ENCODE measurements around the gene C19orf38. TPM values are rescaled to one million over a fixed set of nuclear protein-coding genes. Genes with fewer than 3 reads are reported as not detected.

C19orf38 gene
- total RNA-seq, 2 donors from 2014 or later, result 0.91 to 6.4 TPM

GRCh38 chr19:10846500-10847202 is 1.6 kb upstream of the C19orf38 start:
- no peaks in the 10 kb centered on the region for H3K36me3 ChIP-seq
- H3K9me3 ChIP-seq, result no peaks in the 10 kb centered on the region
- H3K4me1 ChIP-seq (replicated peaks), result no peaks in the 10 kb centered on the region
- H3K27me3 ChIP-seq (replicated peaks; ENCODE audit: insufficient read depth), result peaks cover 2% of the 10 kb centered on the region
- intact Hi-C loops (cut with DNase I), result no loop called here
- no peak overlapping the region for H3K4me3 ChIP-seq
- DNase-seq (ENCODE audit: low spot score), result no peak
- TF ChIP-seq CTCF (IDR thresholded peaks at IDR 0.05), result no peak
- no peak overlapping the region for H3K27ac ChIP-seq
- WGBS, result 92% methylated on average over 2 of the region's 2 CpGs

- intact Hi-C loops (cut with DNase I), result no loop called here
- H3K36me3 ChIP-seq, result no peaks in the 10 kb centered on the region
- H3K4me3 ChIP-seq, result no peak overlapping the region
- no peak for DNase-seq (ENCODE audit: low spot score)
- H3K27me3 ChIP-seq (replicated peaks; ENCODE audit: insufficient read depth), result peaks cover 2% of the 10 kb centered on the region
- 90% methylated on average over 5 of the region's 5 CpGs for WGBS
- no peak overlapping the region for H3K27ac ChIP-seq
- no peaks in the 10 kb centered on the region for H3K9me3 ChIP-seq
- no peaks in the 10 kb centered on the region for H3K4me1 ChIP-seq (replicated peaks)
- TF ChIP-seq CTCF (IDR thresholded peaks at IDR 0.05) (no peak), POLR2AphosphoS5 (IDR thresholded peaks at IDR 0.05) (no peak), POLR2A (IDR thresholded peaks at IDR 0.05) (no peak)
Observed at GRCh38 chr19:10850631-10851030, 2.4 kb downstream of the C19orf38 start.

- DNase-seq (ENCODE audit: low spot score), result no peak
- H3K36me3 ChIP-seq, result no peaks in the 10 kb centered on the region
- no peak overlapping the region for H3K4me3 ChIP-seq
- no peak for TF ChIP-seq CTCF (IDR thresholded peaks at IDR 0.05)
- TF ChIP-seq POLR2A (IDR thresholded peaks at IDR 0.05), result no peak
- TF ChIP-seq POLR2AphosphoS5 (IDR thresholded peaks at IDR 0.05), result no peak
- H3K27me3 ChIP-seq (replicated peaks; ENCODE audit: insufficient read depth), result peaks cover 2% of the 10 kb centered on the region
- no peaks in the 10 kb centered on the region for H3K4me1 ChIP-seq (replicated peaks)
- WGBS, result 71% methylated on average over 7 of the region's 7 CpGs
- intact Hi-C loops (cut with DNase I), result no loop called here
- no peaks in the 10 kb centered on the region for H3K9me3 ChIP-seq
- no peak overlapping the region for H3K27ac ChIP-seq
Observed at GRCh38 chr19:10852098-10852800, 4.0 kb downstream of the C19orf38 start.

GRCh38 chr19:10852941-10853340 is 4.7 kb downstream of the C19orf38 start:
- Histone ChIP-seq H3K4me1 (replicated peaks) (no peaks in the 10 kb centered on the region), H3K27ac (no peak overlapping the region), H3K4me3 (no peak overlapping the region), H3K36me3 (no peaks in the 10 kb centered on the region), H3K9me3 (no peaks in the 10 kb centered on the region), H3K27me3 (replicated peaks; ENCODE audit: insufficient read depth) (peaks cover 2% of the 10 kb centered on the region)
- DNase-seq (ENCODE audit: low spot score), result no peak
- TF ChIP-seq POLR2AphosphoS5 (IDR thresholded peaks at IDR 0.05) (no peak), POLR2A (IDR thresholded peaks at IDR 0.05) (no peak), CTCF (IDR thresholded peaks at IDR 0.05) (no peak)
- WGBS, result 87% methylated on average over 7 of the region's 7 CpGs
- intact Hi-C loops (cut with DNase I), result no loop called here
